ENCODE results near the gene POLR3GL.

- TF ChIP-seq POLR2A (IDR thresholded peaks at IDR 0.05) (no peak), CTCF (IDR thresholded peaks at IDR 0.05) (no peak)
These were observed 5.2 kb upstream of the POLR3GL start for GRCh38 chr1:145959333-145959732.

Data from body of pancreas (tissue), 4 donors.